ENCODE data around the gene SCARB1. TPM values are rescaled to one million over a fixed set of nuclear protein-coding genes. Genes with fewer than 3 reads are reported as not detected.

SCARB1 gene
- total and polyA plus RNA-seq, 2 of the 13 experiments (the other 11 are each of a cell fraction or from before 2014, with no cell fraction given) = 63.4 to 160 TPM

GRCh38 chr12:124742111-124742510 lies 121.6 kb downstream of the SCARB1 start:
- Histone ChIP-seq H3K4me1 (ENCODE audit: insufficient read depth, low read length) (peaks cover 92% of the 10 kb centered on the region), H2AFZ (ENCODE audit: low read length) (no peak overlapping the region), H3K27me3 (ENCODE audit: control insufficient read depth in 1 of 2, insufficient read depth in 2 of 2, low read length in 2 of 2) (peaks cover 0 to 4% of the 10 kb centered on the region in 2 experiments; a peak in 1 of 5 replicates), H4K20me1 (ENCODE audit: insufficient read depth, low read length) (no peaks in the 10 kb centered on the region), H3K36me3 (replicated peaks in 1 of 2; ENCODE audit: control insufficient read depth in 1 of 2, insufficient read depth in 2 of 2, low read length in 2 of 2) (no peaks in the 10 kb centered on the region), H3K9me3 (ENCODE audit: low read length) (peaks cover 5% of the 10 kb centered on the region; the same call in 1 of the 2 replicates), H3K4me2 (ENCODE audit: low read depth, low read length) (no peak overlapping the region), H3K4me3 (replicated peaks in 1 of 3; ENCODE audit: insufficient read depth in 1 of 3, low read depth in 2 of 3, low read length in 3 of 3) (no peak overlapping the region), H3K27ac (ENCODE audit: extremely low read length, insufficient read depth, low read length) (no peak overlapping the region), H3K9ac (ENCODE audit: insufficient read depth, low read depth, low read length) (no peak overlapping the region), H3K79me2 (ENCODE audit: insufficient read depth, low read length) (no peaks in the 10 kb centered on the region)
- no TSS peak for BruUV-seq (replicated peaks)
- in situ Hi-C loops (cut with HindIII; ENCODE audit: extremely low pct_ligation_motif_present, low pct_unique_long_range_greater_than_20kb) = no loop called here
- DNase-seq (ENCODE audit: low spot score) (no peak), FAIRE-seq (no peak), ATAC-seq (no peak)
- 21% methylated on average over 4 of the region's 12 CpGs for WGBS (ENCODE audit: low lambda C conversion rate)
- ChIA-PET CTCF (ENCODE audit: low intra/inter-chr PET ratio, low total read pairs) (no interaction called here), POLR2A (no interaction called here)
- TF ChIP-seq EEA1 (CRISPR knock-in tag; IDR thresholded peaks at IDR 0.05; ENCODE audit: borderline replicate concordance) (no peak), ZNF264 (CRISPR knock-in tag; IDR thresholded peaks at IDR 0.05) (no peak), ELF1 (CRISPR knock-in tag; IDR thresholded peaks at IDR 0.05) (no peak), PRMT3 (CRISPR knock-in tag; IDR thresholded peaks at IDR 0.05; ENCODE audit: borderline replicate concordance, low read depth) (no peak), ZNF674 (CRISPR knock-in tag; IDR thresholded peaks at IDR 0.05; ENCODE audit: low read depth) (no peak), CEBPZ (IDR thresholded peaks at IDR 0.05; ENCODE audit: low read length) (no peak), KDM1A (CRISPR knock-in tag; IDR thresholded peaks at IDR 0.05) (no peak), ATF1 (CRISPR knock-in tag; IDR thresholded peaks at IDR 0.05) (no peak), RFXANK (CRISPR knock-in tag; IDR thresholded peaks at IDR 0.05) (no peak), HMG20A (CRISPR knock-in tag; IDR thresholded peaks at IDR 0.05; ENCODE audit: borderline replicate concordance) (no peak), MTA3 (CRISPR knock-in tag; IDR thresholded peaks at IDR 0.05) (no peak), THRA (CRISPR knock-in tag; IDR thresholded peaks at IDR 0.05; ENCODE audit: borderline replicate concordance) (no peak), ZNF343 (CRISPR knock-in tag; IDR thresholded peaks at IDR 0.05) (no peak)
- intact Hi-C loops (cut with micrococcal nuclease; ENCODE audit: unreplicated experiment) = no loop called here
